Bronchial epithelial cell (primary cell): ENCODE measurements around the gene OR2C1. TPM values are rescaled to one million over a fixed set of nuclear protein-coding genes. Genes with fewer than 3 reads are reported as not detected.
A peak's percentile ranks its signal among the peaks of the same experiment; 100 is the strongest.

Experiments used
- DNase-seq: peaks from one replicate; pipeline ENCODE4 v3.0.0-alpha.2; 2010; ENCODE audit warnings: low read depth
- FAIRE-seq: peaks from 2 replicates; lab custom pipeline; 2011; peaks lifted over from hg19 to GRCh38; lab: Jason Lieb, UNC
- H3K27me3 ChIP-seq: 2 replicates; pipeline ENCODE4 v1.5.1; 2011; ENCODE audit warnings: low read length; ENCODE audit not compliant: control insufficient read depth, insufficient read depth
- H3K36me3 ChIP-seq: 2 replicates; pipeline ENCODE4 v1.5.1; 2011; ENCODE audit warnings: low read length; ENCODE audit not compliant: control insufficient read depth, insufficient read depth
- H3K4me3 ChIP-seq: 2 replicates; pipeline ENCODE4 v1.5.1; 2011; ENCODE audit warnings: mild to moderate bottlenecking, low read depth, low read length, control low read depth
- CTCF ChIP-seq: IDR thresholded peaks from 2 replicates; pipeline ENCODE4 v1.5.1; 2011; ENCODE audit warnings: mild to moderate bottlenecking, moderate library complexity, low read length, control low read depth, inconsistent platforms; ENCODE audit not compliant: insufficient read depth, severe bottlenecking
- total RNA-seq: library from RNA; depleted of rRNA; stranded (reverse); fragments of >200 nt; gene quantifications from 2 replicates; pipeline ENCODE4 v1.2.1, GENCODE V29; 2014

Gene OR2C1
- total RNA-seq, 1 donor from 2014 or later, result not detected

GRCh38 chr16:3328104-3328503 lies 27.6 kb upstream of the OR2C1 start:
- no peaks in the 10 kb centered on the region for H3K27me3 ChIP-seq
- FAIRE-seq (no peak), DNase-seq (no peak)
- H3K4me3 ChIP-seq, result no peak overlapping the region
- TF ChIP-seq CTCF, result no peak
- no peaks in the 10 kb centered on the region for H3K36me3 ChIP-seq

- TF ChIP-seq CTCF, result no peak
These were observed 27.0 kb upstream of the OR2C1 start for GRCh38 chr16:3328643-3329042.

GRCh38 chr16:3346041-3346440 lies 9.6 kb upstream of the OR2C1 start:
- H3K4me3 ChIP-seq, result no peak overlapping the region
- no peaks in the 10 kb centered on the region for H3K36me3 ChIP-seq
- DNase-seq, result no peak
- no peak for FAIRE-seq
- no peaks in the 10 kb centered on the region for H3K27me3 ChIP-seq
- no peak for TF ChIP-seq CTCF

More at GRCh38 chr16:3328643-3329042, 27.0 kb upstream of the OR2C1 start:
- no peaks in the 10 kb centered on the region for H3K27me3 ChIP-seq
- H3K36me3 ChIP-seq, result no peaks in the 10 kb centered on the region
- H3K4me3 ChIP-seq, result no peak overlapping the region
- DNase-seq (no peak), FAIRE-seq (peak; percentile 7)

- no peak overlapping the region for H3K4me3 ChIP-seq
- no peak for TF ChIP-seq CTCF
- DNase-seq (no peak), FAIRE-seq (no peak)
- H3K27me3 ChIP-seq, result no peaks in the 10 kb centered on the region
- no peaks in the 10 kb centered on the region for H3K36me3 ChIP-seq
These were observed 8.1 kb upstream of the OR2C1 start for GRCh38 chr16:3347586-3347985.

GRCh38 chr16:3348547-3349167 lies 7.0 kb upstream of the OR2C1 start:
- Histone ChIP-seq H3K27me3 (no peaks in the 10 kb centered on the region), H3K4me3 (no peak overlapping the region), H3K36me3 (no peaks in the 10 kb centered on the region)
- no peak for TF ChIP-seq CTCF
- FAIRE-seq (peak; percentile 36), DNase-seq (no peak)

- H3K4me3 ChIP-seq, result no peak overlapping the region
- no peak for TF ChIP-seq CTCF
- FAIRE-seq (no peak), DNase-seq (no peak)
- H3K27me3 ChIP-seq, result no peaks in the 10 kb centered on the region
- H3K36me3 ChIP-seq, result no peaks in the 10 kb centered on the region
These were observed 6.5 kb upstream of the OR2C1 start for GRCh38 chr16:3349175-3349574.
